Measurements from ENCODE around the gene BCL2L13. TPM values are rescaled to one million over a fixed set of nuclear protein-coding genes. Genes with fewer than 3 reads are reported as not detected.

Gene BCL2L13
- total RNA-seq, 1 donor from 2014 or later, result 39.6 TPM

DNA sequence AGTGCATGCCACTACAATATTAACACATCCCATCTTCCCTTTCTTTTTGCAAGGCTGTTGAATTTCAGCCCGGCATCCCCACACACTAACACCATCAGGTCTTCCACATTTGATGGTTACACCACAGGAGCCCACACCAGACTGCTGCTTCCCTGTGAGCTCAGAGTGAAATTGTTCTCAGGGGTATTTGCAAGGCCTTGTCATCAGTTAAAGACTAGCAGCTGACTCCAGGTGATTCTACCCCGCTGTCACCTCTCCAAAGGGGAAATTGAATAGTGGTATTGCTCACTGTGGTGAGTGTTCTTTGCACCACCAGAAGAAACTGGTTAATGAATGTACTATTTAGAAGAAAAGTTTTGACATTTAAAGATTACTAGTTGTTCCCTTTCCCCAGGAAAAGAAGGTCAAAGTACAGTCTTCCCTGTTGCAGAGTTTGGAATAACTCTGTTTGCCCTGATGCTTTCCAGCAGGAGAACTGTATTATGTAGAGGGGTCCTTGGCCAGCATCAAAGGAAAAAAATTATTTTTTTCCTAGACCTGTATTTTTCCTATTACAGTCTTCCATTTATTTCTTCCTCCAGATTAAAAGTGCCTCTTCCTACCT lies 93.8 kb downstream of the BCL2L13 start:
- Mint-ChIP-seq H3K27ac (no peak overlapping the region), H3K4me1 (peaks cover 14% of the 10 kb centered on the region), H3K27me3 (no peaks in the 10 kb centered on the region), H3K36me3 (ENCODE audit: low read depth) (peaks cover 27% of the 10 kb centered on the region), H3K9me3 (no peaks in the 10 kb centered on the region), H3K4me3 (no peak overlapping the region)
- DNase-seq, result no peak
- intact Hi-C loops (cut with micrococcal nuclease), result loop anchor here (5.0 kb wide), 1 partner anchor 105 kb away; the partner anchor contains the start of gene ATP6V1E1

- H3K4me1 Mint-ChIP-seq, result peaks cover 14% of the 10 kb centered on the region
- H3K36me3 Mint-ChIP-seq (ENCODE audit: low read depth), result peaks cover 30% of the 10 kb centered on the region
- H3K4me3 Mint-ChIP-seq, result peak overlapping the region; percentile 12
- no peak for DNase-seq
- no peaks in the 10 kb centered on the region for H3K9me3 Mint-ChIP-seq
- intact Hi-C loops (cut with micrococcal nuclease), result loop anchor here (5.0 kb wide), 1 partner anchor 106 kb away; the partner anchor contains the start of gene ATP6V1E1
- no peaks in the 10 kb centered on the region for H3K27me3 Mint-ChIP-seq
- H3K27ac Mint-ChIP-seq, result peak overlapping the region; percentile 18
Measured at GRCh38 chr22:17733466-17733865, 94.9 kb downstream of the BCL2L13 start.

DNA sequence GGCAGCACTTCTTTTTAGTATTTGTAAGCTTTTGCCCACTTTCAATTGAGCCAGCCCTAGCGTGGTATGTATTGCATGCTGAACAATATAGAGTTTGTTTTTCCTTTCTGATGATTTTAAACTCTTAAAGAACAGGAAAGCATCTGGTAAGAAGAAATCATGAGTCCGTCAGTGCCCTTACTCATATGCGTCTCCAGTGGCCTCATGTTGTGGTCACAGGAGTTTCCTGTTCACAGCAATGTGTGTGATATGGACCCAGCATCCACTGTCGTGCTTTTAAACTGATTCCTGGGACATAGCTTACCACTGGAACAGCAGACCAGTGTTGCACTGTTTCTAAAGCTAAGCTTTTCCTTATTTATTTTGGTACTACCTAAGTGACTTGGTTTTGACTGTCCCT lies 95.6 kb downstream of the BCL2L13 start:
- H3K9me3 Mint-ChIP-seq, result no peaks in the 10 kb centered on the region
- no peak overlapping the region for H3K4me3 Mint-ChIP-seq
- intact Hi-C loops (cut with micrococcal nuclease), result loop anchor here (2.0 to 5.0 kb wide), 2 partner anchors 33 to 107 kb away; partner anchors contain the start of gene ATP6V1E1
- H3K4me1 Mint-ChIP-seq, result peaks cover 14% of the 10 kb centered on the region
- peak overlapping the region; percentile 18 for H3K27ac Mint-ChIP-seq
- peaks cover 30% of the 10 kb centered on the region for H3K36me3 Mint-ChIP-seq (ENCODE audit: low read depth)
- H3K27me3 Mint-ChIP-seq, result no peaks in the 10 kb centered on the region
- peak; percentile 71 for DNase-seq

- H3K27ac Mint-ChIP-seq, result no peak overlapping the region
- H3K9me3 Mint-ChIP-seq, result no peaks in the 10 kb centered on the region
- H3K27me3 Mint-ChIP-seq, result no peaks in the 10 kb centered on the region
- intact Hi-C loops (cut with micrococcal nuclease), result no loop called here
- H3K36me3 Mint-ChIP-seq (ENCODE audit: low read depth), result peaks cover 21% of the 10 kb centered on the region
- DNase-seq, result no peak
- H3K4me3 Mint-ChIP-seq, result no peak overlapping the region
- peaks cover 13% of the 10 kb centered on the region for H3K4me1 Mint-ChIP-seq
Measured at GRCh38 chr22:17738386-17739128, 100.0 kb downstream of the BCL2L13 start.

DNA sequence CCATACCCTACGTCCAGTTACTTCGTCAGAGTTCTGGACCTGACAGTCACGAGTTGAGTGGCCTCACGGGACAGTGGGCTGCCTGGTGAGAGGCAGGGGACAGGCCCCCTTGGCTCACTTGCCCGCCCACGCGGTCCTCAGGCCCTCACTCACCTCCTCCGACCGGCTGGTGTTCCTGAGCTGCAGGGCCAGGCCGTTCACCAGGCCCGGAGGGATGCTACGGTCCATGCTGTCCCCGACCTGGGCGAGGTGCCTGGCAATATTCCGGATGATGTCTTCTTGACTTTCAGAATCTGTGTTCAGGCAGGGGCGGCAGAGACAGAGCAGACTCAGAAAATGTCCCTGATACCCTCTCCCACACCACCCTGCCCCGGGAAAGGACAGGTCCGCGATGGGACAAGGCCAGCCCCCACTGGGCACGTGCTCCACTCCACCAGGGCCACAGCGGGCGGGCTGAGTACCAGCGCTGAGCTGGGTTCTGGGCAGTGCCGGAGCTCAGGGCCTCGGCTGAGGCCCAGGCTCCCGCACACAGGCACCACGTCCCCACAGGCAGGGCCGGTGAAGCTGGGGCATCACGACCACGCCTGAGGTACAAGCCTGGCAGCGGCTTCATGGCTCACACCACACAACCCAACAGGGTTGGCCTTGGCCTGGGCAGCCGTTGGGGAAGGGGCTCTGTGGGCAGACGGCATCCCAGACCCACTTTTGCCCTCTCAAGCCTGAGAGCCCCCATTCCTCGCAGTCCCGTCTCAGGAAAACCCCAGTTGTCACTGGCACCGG lies 100.8 kb downstream of the BCL2L13 start:
- Mint-ChIP-seq H3K9me3 (no peaks in the 10 kb centered on the region), H3K36me3 (ENCODE audit: low read depth) (peaks cover 15% of the 10 kb centered on the region), H3K27ac (no peak overlapping the region), H3K4me1 (peaks cover 5% of the 10 kb centered on the region), H3K27me3 (no peaks in the 10 kb centered on the region), H3K4me3 (no peak overlapping the region)
- intact Hi-C loops (cut with micrococcal nuclease), result no loop called here
- DNase-seq, result no peak

DNA sequence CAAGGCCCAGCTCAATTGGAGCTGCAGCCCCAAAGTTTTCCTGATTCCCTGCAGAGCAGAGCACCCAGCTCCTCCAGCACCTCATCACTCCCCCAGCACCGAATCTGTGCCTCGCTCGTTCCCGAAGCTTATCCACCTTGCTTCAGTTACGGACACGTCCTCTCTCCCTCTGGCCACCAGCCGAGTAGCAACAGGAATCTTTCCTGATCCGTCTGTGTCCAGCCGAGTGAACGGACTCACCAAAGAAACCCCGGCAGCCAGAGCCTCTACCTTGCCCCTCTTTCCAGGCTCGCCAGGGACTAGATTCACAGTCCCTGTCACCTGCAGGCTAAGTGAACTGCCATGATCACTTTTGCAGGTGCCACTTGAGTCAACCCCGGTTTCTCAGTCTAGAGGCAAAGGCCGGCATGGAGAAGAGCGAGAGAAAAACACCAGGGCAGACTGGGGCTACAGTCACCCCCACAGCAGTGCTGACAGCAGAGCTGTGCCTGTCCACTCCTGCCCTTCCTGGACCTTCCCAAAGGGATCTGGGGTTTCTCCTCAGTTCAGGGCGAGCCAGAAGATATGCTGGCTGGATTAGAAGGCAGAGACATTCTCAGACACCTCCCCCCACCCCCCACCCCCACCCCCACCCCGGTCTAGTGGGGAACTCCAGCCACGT lies 103.4 kb downstream of the BCL2L13 start:
- Mint-ChIP-seq H3K9me3 (no peaks in the 10 kb centered on the region), H3K4me3 (no peak overlapping the region), H3K27me3 (no peaks in the 10 kb centered on the region), H3K36me3 (ENCODE audit: low read depth) (peaks cover 12% of the 10 kb centered on the region), H3K4me1 (no peaks in the 10 kb centered on the region), H3K27ac (no peak overlapping the region)
- intact Hi-C loops (cut with micrococcal nuclease), result loop anchor here (1.0 kb wide), 2 partner anchors 43 to 335 kb away; partner anchors contain the start of gene PEX26
- DNase-seq, result no peak

GRCh38 chr22:17742527-17742902 lies 104.0 kb downstream of the BCL2L13 start:
- Mint-ChIP-seq H3K9me3 (no peaks in the 10 kb centered on the region), H3K4me1 (no peaks in the 10 kb centered on the region), H3K4me3 (no peak overlapping the region), H3K36me3 (ENCODE audit: low read depth) (peaks cover 8% of the 10 kb centered on the region), H3K27ac (no peak overlapping the region), H3K27me3 (no peaks in the 10 kb centered on the region)
- intact Hi-C loops (cut with micrococcal nuclease), result loop anchor here (1.0 kb wide), 2 partner anchors 43 to 335 kb away; partner anchors contain the start of gene PEX26
- DNase-seq, result peak; percentile 89

DNA sequence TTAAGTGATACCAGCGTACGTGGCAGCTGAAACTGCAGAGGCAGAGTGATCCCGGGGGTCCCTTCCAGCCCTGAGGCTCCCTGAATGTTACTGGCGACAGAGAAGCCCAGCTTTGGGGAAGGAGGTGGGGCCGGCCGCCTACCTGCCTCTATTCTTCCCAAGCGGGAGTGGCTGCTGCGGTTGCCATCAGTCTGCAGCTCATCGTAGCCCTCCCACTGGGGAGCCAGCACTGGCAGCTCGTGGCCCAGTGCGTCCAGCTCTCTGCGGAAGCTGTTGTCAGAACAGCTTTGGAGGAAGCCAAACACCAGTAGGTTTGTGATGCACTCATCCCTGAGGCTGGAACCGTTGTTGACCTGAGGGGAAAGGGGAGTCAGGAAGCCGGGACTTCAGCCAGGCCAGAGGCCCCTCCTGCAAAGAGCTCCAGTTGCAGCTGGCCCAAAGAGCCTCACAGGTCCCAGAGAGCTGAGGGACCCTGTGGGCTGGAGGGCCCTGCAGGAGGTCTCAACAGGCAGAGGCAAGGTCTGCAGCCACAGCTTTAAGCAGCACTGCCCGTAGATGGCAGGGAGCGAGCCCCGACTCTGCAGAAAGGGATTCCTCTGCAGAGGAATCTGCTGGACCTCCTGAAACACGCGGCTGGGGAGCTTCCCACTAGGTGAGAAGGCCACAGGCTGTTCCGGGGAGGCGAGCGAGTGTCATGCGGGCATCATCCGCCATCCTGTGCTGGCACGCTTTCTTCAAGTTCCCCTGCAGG lies 105.3 kb downstream of the BCL2L13 start:
- Mint-ChIP-seq H3K4me3 (no peak overlapping the region), H3K36me3 (ENCODE audit: low read depth) (peaks cover 4% of the 10 kb centered on the region), H3K4me1 (no peaks in the 10 kb centered on the region), H3K9me3 (no peaks in the 10 kb centered on the region), H3K27ac (no peak overlapping the region), H3K27me3 (no peaks in the 10 kb centered on the region)
- no peak for DNase-seq
- intact Hi-C loops (cut with micrococcal nuclease), result no loop called here

- intact Hi-C loops (cut with micrococcal nuclease), result no loop called here
- H3K9me3 Mint-ChIP-seq, result no peaks in the 10 kb centered on the region
- no peak overlapping the region for H3K27ac Mint-ChIP-seq
- no peak for DNase-seq
- H3K27me3 Mint-ChIP-seq, result no peaks in the 10 kb centered on the region
- H3K36me3 Mint-ChIP-seq (ENCODE audit: low read depth), result peaks cover 4% of the 10 kb centered on the region
- no peak overlapping the region for H3K4me3 Mint-ChIP-seq
- H3K4me1 Mint-ChIP-seq, result no peaks in the 10 kb centered on the region
Measured at GRCh38 chr22:17744430-17744829, 105.9 kb downstream of the BCL2L13 start.

GRCh38 chr22:17746916-17747315 lies 108.4 kb downstream of the BCL2L13 start:
- no peak overlapping the region for H3K4me3 Mint-ChIP-seq
- intact Hi-C loops (cut with micrococcal nuclease), result no loop called here
- DNase-seq, result no peak

DNA sequence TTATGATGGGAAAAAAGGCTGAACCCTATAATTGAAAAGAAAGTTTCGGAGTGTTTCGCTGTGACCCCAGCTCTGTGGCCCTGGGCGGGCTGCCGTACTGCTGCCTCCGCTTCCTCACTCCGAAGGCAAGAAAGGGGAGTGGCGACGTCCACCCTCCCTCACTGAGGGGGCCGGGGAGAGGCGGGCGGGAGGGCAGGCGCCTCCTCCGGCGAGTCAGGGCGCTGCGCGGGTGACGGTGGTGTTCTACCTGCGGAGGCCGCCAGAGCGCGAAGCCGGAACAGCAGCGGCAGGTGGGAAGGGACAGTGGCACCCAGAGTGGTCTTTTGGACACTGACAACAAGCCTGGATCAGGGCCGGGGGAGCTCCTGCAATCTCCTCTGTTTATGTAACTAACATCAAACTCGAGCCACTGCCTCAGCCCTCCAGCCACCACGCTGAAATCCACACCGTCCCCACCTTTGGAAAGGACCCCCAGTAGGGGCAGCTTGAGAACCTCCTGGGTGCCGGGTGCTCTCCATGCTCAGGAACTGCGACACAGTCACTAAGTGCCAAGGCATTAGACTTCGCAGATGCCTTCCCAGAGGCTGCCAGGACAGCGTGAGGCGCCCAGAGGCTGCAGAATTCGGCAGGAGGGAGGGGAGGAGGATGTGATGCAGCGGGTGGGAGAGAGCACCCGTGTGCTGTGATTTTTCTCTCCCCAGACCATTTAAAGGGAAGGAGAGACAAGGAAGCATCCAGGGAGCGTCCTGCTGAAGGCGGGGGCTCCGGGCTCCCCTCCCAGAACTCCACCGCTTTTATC lies 110.2 kb downstream of the BCL2L13 start:
- intact Hi-C loops (cut with micrococcal nuclease), result no loop called here
- H3K27me3 Mint-ChIP-seq, result no peaks in the 10 kb centered on the region
- H3K9me3 Mint-ChIP-seq, result no peaks in the 10 kb centered on the region
- no peak overlapping the region for H3K27ac Mint-ChIP-seq
- DNase-seq, result no peak
- no peak overlapping the region for H3K4me3 Mint-ChIP-seq
- no peaks in the 10 kb centered on the region for H3K4me1 Mint-ChIP-seq
- H3K36me3 Mint-ChIP-seq (ENCODE audit: low read depth), result peaks cover 2% of the 10 kb centered on the region

More at GRCh38 chr22:17746916-17747315, 108.4 kb downstream of the BCL2L13 start:
- H3K9me3 Mint-ChIP-seq, result no peaks in the 10 kb centered on the region
- H3K27ac Mint-ChIP-seq, result no peak overlapping the region
- H3K27me3 Mint-ChIP-seq, result no peaks in the 10 kb centered on the region
- no peaks in the 10 kb centered on the region for H3K4me1 Mint-ChIP-seq
- H3K36me3 Mint-ChIP-seq (ENCODE audit: low read depth), result peaks cover 2% of the 10 kb centered on the region

DNA sequence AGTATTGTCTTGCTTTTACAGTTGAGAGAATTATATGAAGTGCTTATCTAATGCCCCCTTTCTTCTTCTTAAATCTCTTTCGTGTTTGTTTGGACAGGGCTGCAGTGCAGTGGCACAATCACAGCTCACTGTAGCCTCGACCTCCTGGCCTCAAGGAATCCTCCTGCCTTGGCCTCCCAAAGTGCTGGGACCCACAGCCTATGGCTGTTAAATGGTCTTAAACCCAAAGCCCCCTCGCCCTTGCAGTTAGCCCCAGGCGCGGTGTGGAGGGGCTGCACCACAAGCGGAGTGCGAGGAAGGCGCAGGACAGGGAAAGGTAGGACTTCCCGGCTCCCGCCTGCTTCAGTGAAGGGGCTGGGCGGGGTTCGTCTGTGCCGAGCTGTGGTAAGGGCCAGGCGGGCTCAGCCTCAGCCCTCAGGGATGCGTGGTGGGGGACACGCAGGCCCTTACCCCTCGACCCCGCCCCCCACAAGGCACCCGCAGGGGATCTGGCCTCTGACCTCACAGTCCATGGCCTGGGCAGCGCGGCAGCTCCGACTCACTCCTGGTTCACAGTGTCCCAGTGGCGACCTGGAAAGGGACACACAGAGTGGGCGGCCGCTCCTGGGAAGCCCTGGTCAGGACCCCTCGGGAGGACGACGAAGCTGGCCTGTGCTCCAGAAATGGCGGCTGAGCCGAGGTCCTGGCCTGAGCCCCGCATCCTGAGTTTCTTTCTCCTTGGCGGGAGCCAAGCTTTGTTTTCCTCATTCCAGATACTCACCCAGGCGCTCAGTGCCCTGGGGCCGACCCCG lies 111.2 kb downstream of the BCL2L13 start:
- intact Hi-C loops (cut with micrococcal nuclease), result no loop called here
- Mint-ChIP-seq H3K27ac (no peak overlapping the region), H3K27me3 (no peaks in the 10 kb centered on the region), H3K4me3 (no peak overlapping the region), H3K4me1 (peaks cover 2% of the 10 kb centered on the region), H3K36me3 (ENCODE audit: low read depth) (peaks cover 2% of the 10 kb centered on the region), H3K9me3 (no peaks in the 10 kb centered on the region)
- no peak for DNase-seq

Measured in activated CD4-positive, alpha-beta T cell treated with anti-CD3 and anti-CD28 coated beads, Interleukin-2, amount 10 ng/mL, durations not matched to agents 24 days and 14 days (primary cell).